Panc1 (cell line): Measurements from ENCODE around the gene RDH13. TPM values are rescaled to one million over a fixed set of nuclear protein-coding genes. Genes with fewer than 3 reads are reported as not detected.
A peak's percentile ranks its signal among the peaks of the same experiment; 100 is the strongest.
"Not testable (repeated sequence)": the region's sequence is repeated elsewhere in the genome, so short reads cannot be mapped to it uniquely, and the experiment has no call there.

Experiments
- ATAC-seq: fragments of 200-7000 bp; cut with Tn5 transposase; 2 replicates; pipeline ENCODE4 v1.9.1; 2020; ENCODE audit warnings: mild to moderate bottlenecking, moderate library complexity
- BruUV-seq: library from RNA; stranded (reverse); fragments of 400-500 nt; replicated peaks from 2 replicates; lab custom pipeline; 2021; lab: Mats Ljungman, UMichigan
- CTCF ChIA-PET: fragments of 300-600 bp; sonication (Branson Sonifier 250); formaldehyde crosslinking; loops from one replicate; lab custom pipeline; 2022; ENCODE audit warnings: antibody characterized with exemption; lab: Charles Lee
- POLR2A ChIA-PET: fragments of 300-600 bp; sonication (Branson Sonifier 250); formaldehyde crosslinking; loops from one replicate; lab custom pipeline; 2022; ENCODE audit warnings: antibody characterized with exemption; lab: Charles Lee
- DNase-seq: peaks from one replicate; pipeline ENCODE4 v3.0.0-alpha.2; 2010; ENCODE audit warnings: low read depth, low spot score
- H3K27ac ChIP-seq: 2 replicates; pipeline ENCODE4 v1.5.1; 2011; ENCODE audit warnings: mild to moderate bottlenecking, low read length, inconsistent platforms
- H3K27me3 ChIP-seq: fragments of 200-500 bp; sonication (Bioruptor generic); 2 replicates; pipeline ENCODE4 v1.6.0; 2014; ENCODE audit warnings: low read length, inconsistent platforms; ENCODE audit not compliant: control insufficient read depth, insufficient read depth
- H3K36me3 ChIP-seq: fragments of 200-500 bp; sonication (Bioruptor generic); 2 replicates; pipeline ENCODE4 v1.5.1; 2014; ENCODE audit warnings: inconsistent platforms, mild to moderate bottlenecking, low read length, moderate library complexity; ENCODE audit not compliant: control insufficient read depth, insufficient read depth
- H3K4me1 ChIP-seq: 2 replicates; pipeline ENCODE4 v1.5.1; 2011; ENCODE audit warnings: inconsistent platforms, mild to moderate bottlenecking, low read length, moderate library complexity; ENCODE audit not compliant: control insufficient read depth, insufficient read depth
- H3K4me3 ChIP-seq, 2 experiments: 2 replicates each; pipeline ENCODE4 v1.5.1; 2011 to 2012; ENCODE audit warnings: low read depth in 2 of 2, low read length in 2 of 2, mild to moderate bottlenecking in 2 of 2, inconsistent platforms in 1 of 2, moderate library complexity in 1 of 2
- H3K9me3 ChIP-seq: fragments of 200-500 bp; sonication (Bioruptor generic); 2 replicates; pipeline ENCODE4 v1.5.1; 2014; ENCODE audit warnings: low read depth, mild to moderate bottlenecking, inconsistent platforms, low read length, moderate library complexity; ENCODE audit not compliant: control insufficient read depth, insufficient read depth
- CTCF ChIP-seq: fragments of 450-650 bp; IDR thresholded peaks from 2 replicates; pipeline ENCODE4 v1.5.1; 2017; ENCODE audit warnings: mild to moderate bottlenecking
- POLR2AphosphoS5 ChIP-seq: IDR thresholded peaks from 2 replicates; pipeline ENCODE4 v1.6.1; 2012; ENCODE audit warnings: mild to moderate bottlenecking, low read depth, low read length, moderate library complexity
- REST ChIP-seq, 2 experiments: IDR thresholded peaks; 2 replicates each; pipeline ENCODE4 v1.6.1; 2011 to 2012; ENCODE audit warnings: low read depth in 2 of 2, control low read depth in 1 of 2, low read length in 1 of 2, mild to moderate bottlenecking in 1 of 2, moderate library complexity in 1 of 2; ENCODE audit not compliant: insufficient read depth in 1 of 2
- SIN3A ChIP-seq: IDR thresholded peaks from 2 replicates; pipeline ENCODE4 v1.6.1; 2012; ENCODE audit warnings: low read depth, mild to moderate bottlenecking, low read length, moderate library complexity, borderline replicate concordance; ENCODE audit not compliant: insufficient read depth
- TCF7L2 ChIP-seq: IDR thresholded peaks from 2 replicates; pipeline ENCODE4 v1.6.1; 2011; ENCODE audit warnings: mild to moderate bottlenecking, low read depth, low read length, inconsistent platforms
- in situ Hi-C: cut with HindIII; loops from 2 replicates; pipeline ENCODE4 v1.10.0; 2016; ENCODE audit warnings: low sequenced_read_pairs, low pct_unique_long_range_greater_than_20kb
- intact Hi-C: fragments of 100-400 bp; cut with micrococcal nuclease; formaldehyde crosslinking; loops from one replicate; pipeline ENCODE4 v1.10.0; 2022; ENCODE audit not compliant: unreplicated experiment
- total RNA-seq: library from RNA; stranded (reverse); gene quantifications from one replicate; pipeline ENCODE4 v1.2.1, GENCODE V29; 2021; ENCODE audit not compliant: unreplicated experiment

Gene RDH13
- total RNA-seq, 1 experiment from 2014 or later, result 37.8 TPM

- intact Hi-C loops, ATAC-seq, BruUV-seq, POLR2A ChIA-PET, H3K4me3 ChIP-seq, H3K36me3 ChIP-seq, H3K9me3 ChIP-seq, DNase-seq, H3K27me3 ChIP-seq, in situ Hi-C loops, CTCF ChIA-PET, H3K27ac ChIP-seq, H3K4me1 ChIP-seq: not testable (repeated sequence)
These were observed 29.8 kb downstream of the RDH13 start for GRCh38 chr19:55032976-55033643.

- TF ChIP-seq REST (IDR thresholded peaks at IDR 0.05; ENCODE audit: insufficient read depth in 1 of 2, low read depth in 2 of 2, low read length in 1 of 2) (no peak), TCF7L2 (0 out of 2 replicates have a peak, but pooled peaks have one; percentile 27)
- in situ Hi-C loops (no loop called here), intact Hi-C loops (no loop called here)
- CTCF ChIA-PET, result no interaction called here
- H3K36me3 ChIP-seq, result no peaks in the 10 kb centered on the region
- DNase-seq, result no peak
- H3K27me3 ChIP-seq, result no peaks in the 10 kb centered on the region
- ATAC-seq, result no peak
- no peak overlapping the region for H3K27ac ChIP-seq
- H3K4me1 ChIP-seq, result 0 out of 2 replicates have a peak, but pooled peaks cover 2% of the 10 kb centered on the region
- H3K4me3 ChIP-seq, result no peak overlapping the region
- no TSS peak for BruUV-seq
- no peaks in the 10 kb centered on the region for H3K9me3 ChIP-seq
- POLR2A ChIA-PET, result no interaction called here
These were observed 30.7 kb downstream of the RDH13 start for GRCh38 chr19:55032170-55032800.

- no peak for TF ChIP-seq CTCF
- TF ChIP-seq REST (IDR thresholded peaks at IDR 0.05; ENCODE audit: insufficient read depth in 1 of 2, low read depth in 2 of 2, low read length in 1 of 2), result no peak
- TF ChIP-seq POLR2AphosphoS5, result no peak
- no peak for TF ChIP-seq TCF7L2
- no peak for TF ChIP-seq SIN3A
- ChIA-PET POLR2A (no interaction called here), CTCF (no interaction called here)
- no TSS peak for BruUV-seq
- Histone ChIP-seq H3K36me3 (no peaks in the 10 kb centered on the region), H3K27ac (no peak overlapping the region), H3K9me3 (no peaks in the 10 kb centered on the region), H3K27me3 (no peaks in the 10 kb centered on the region), H3K4me3 (no peak overlapping the region), H3K4me1 (0 out of 2 replicates have a peak, but pooled peaks cover 2% of the 10 kb centered on the region)
- DNase-seq (no peak), ATAC-seq (no peak)
- in situ Hi-C loops, result no loop called here
- intact Hi-C loops, result no loop called here
These were observed 31.8 kb downstream of the RDH13 start for GRCh38 chr19:55031178-55031577.
